ENCODE data around the gene UGT2B17.
"Not testable (repeated sequence)": the region's sequence is repeated elsewhere in the genome, so short reads cannot be mapped to it uniquely, and the experiment has no call there.

UGT2B17 gene

GRCh38 chr4:68505452-68505851 lies 70.7 kb downstream of the UGT2B17 start:
- H3K9ac ChIP-seq (ENCODE audit: low read depth, low read length); H3K36me3 ChIP-seq (ENCODE audit: insufficient read depth, low read length); H3K4me3 ChIP-seq (ENCODE audit: low read length); H3K27me3 ChIP-seq (ENCODE audit: control insufficient read depth, insufficient read depth, low read length); H3K9me3 ChIP-seq (replicated peaks; ENCODE audit: low read length); H3K4me1 ChIP-seq (ENCODE audit: control insufficient read depth, insufficient read depth, low read length); H3K4me2 ChIP-seq (ENCODE audit: low read length): not testable (repeated sequence)

- not testable (repeated sequence) for H3K36me3 ChIP-seq (ENCODE audit: insufficient read depth, low read length); H3K9me3 ChIP-seq (replicated peaks; ENCODE audit: low read length); H3K4me2 ChIP-seq (ENCODE audit: low read length); H3K4me1 ChIP-seq (ENCODE audit: control insufficient read depth, insufficient read depth, low read length); H3K27me3 ChIP-seq (ENCODE audit: control insufficient read depth, insufficient read depth, low read length); H3K4me3 ChIP-seq (ENCODE audit: low read length); H3K9ac ChIP-seq (ENCODE audit: low read depth, low read length)
These were observed 71.3 kb downstream of the UGT2B17 start for GRCh38 chr4:68504836-68505235.

- not testable (repeated sequence) for H3K4me1 ChIP-seq (ENCODE audit: control insufficient read depth, insufficient read depth, low read length); H3K27me3 ChIP-seq (ENCODE audit: control insufficient read depth, insufficient read depth, low read length); H3K4me2 ChIP-seq (ENCODE audit: low read length); H3K36me3 ChIP-seq (ENCODE audit: insufficient read depth, low read length); H3K9me3 ChIP-seq (replicated peaks; ENCODE audit: low read length); H3K4me3 ChIP-seq (ENCODE audit: low read length); H3K9ac ChIP-seq (ENCODE audit: low read depth, low read length)
These were observed 72.7 kb downstream of the UGT2B17 start for GRCh38 chr4:68503462-68503861.

- Histone ChIP-seq H3K36me3 (ENCODE audit: insufficient read depth, low read length) (no peaks in the 10 kb centered on the region), H3K27me3 (ENCODE audit: control insufficient read depth, insufficient read depth, low read length) (no peaks in the 10 kb centered on the region), H3K4me3 (ENCODE audit: low read length) (no peak overlapping the region), H3K9me3 (replicated peaks; ENCODE audit: low read length) (no peaks in the 10 kb centered on the region), H3K4me1 (ENCODE audit: control insufficient read depth, insufficient read depth, low read length) (no peaks in the 10 kb centered on the region), H3K9ac (ENCODE audit: low read depth, low read length) (no peak overlapping the region), H3K4me2 (ENCODE audit: low read length) (no peak overlapping the region)
These were observed 77.1 kb downstream of the UGT2B17 start for GRCh38 chr4:68499021-68499420.

GRCh38 chr4:68498413-68499007 lies 77.6 kb downstream of the UGT2B17 start:
- H3K9ac ChIP-seq (ENCODE audit: low read depth, low read length): no peak overlapping the region
- no peaks in the 10 kb centered on the region for H3K9me3 ChIP-seq (replicated peaks; ENCODE audit: low read length)

GRCh38 chr4:68494688-68495087 lies 81.4 kb downstream of the UGT2B17 start:
- no peaks in the 10 kb centered on the region for H3K36me3 ChIP-seq (ENCODE audit: insufficient read depth, low read length)
- no peak overlapping the region for H3K9ac ChIP-seq (ENCODE audit: low read depth, low read length)
- H3K9me3 ChIP-seq (replicated peaks; ENCODE audit: low read length): no peaks in the 10 kb centered on the region
- H3K27me3 ChIP-seq (ENCODE audit: control insufficient read depth, insufficient read depth, low read length): no peaks in the 10 kb centered on the region
- H3K4me3 ChIP-seq (ENCODE audit: low read length): no peak overlapping the region
- no peak overlapping the region for H3K4me2 ChIP-seq (ENCODE audit: low read length)
- H3K4me1 ChIP-seq (ENCODE audit: control insufficient read depth, insufficient read depth, low read length): no peaks in the 10 kb centered on the region

More at GRCh38 chr4:68498413-68499007, 77.6 kb downstream of the UGT2B17 start:
- Histone ChIP-seq H3K4me3 (ENCODE audit: low read length) (no peak overlapping the region), H3K36me3 (ENCODE audit: insufficient read depth, low read length) (no peaks in the 10 kb centered on the region), H3K27me3 (ENCODE audit: control insufficient read depth, insufficient read depth, low read length) (no peaks in the 10 kb centered on the region), H3K4me1 (ENCODE audit: control insufficient read depth, insufficient read depth, low read length) (no peaks in the 10 kb centered on the region), H3K4me2 (ENCODE audit: low read length) (no peak overlapping the region)

- Histone ChIP-seq H3K27me3 (ENCODE audit: control insufficient read depth, insufficient read depth, low read length) (no peaks in the 10 kb centered on the region), H3K36me3 (ENCODE audit: insufficient read depth, low read length) (no peaks in the 10 kb centered on the region), H3K9me3 (replicated peaks; ENCODE audit: low read length) (no peaks in the 10 kb centered on the region), H3K4me1 (ENCODE audit: control insufficient read depth, insufficient read depth, low read length) (no peaks in the 10 kb centered on the region), H3K9ac (ENCODE audit: low read depth, low read length) (no peak overlapping the region), H3K4me2 (ENCODE audit: low read length) (no peak overlapping the region), H3K4me3 (ENCODE audit: low read length) (no peak overlapping the region)
These were observed 85.2 kb downstream of the UGT2B17 start for GRCh38 chr4:68490826-68491457.

GRCh38 chr4:68489338-68489737 lies 86.8 kb downstream of the UGT2B17 start:
- Histone ChIP-seq H3K9me3 (replicated peaks; ENCODE audit: low read length) (no peaks in the 10 kb centered on the region), H3K36me3 (ENCODE audit: insufficient read depth, low read length) (no peaks in the 10 kb centered on the region), H3K4me3 (ENCODE audit: low read length) (no peak overlapping the region), H3K4me1 (ENCODE audit: control insufficient read depth, insufficient read depth, low read length) (no peaks in the 10 kb centered on the region), H3K9ac (ENCODE audit: low read depth, low read length) (no peak overlapping the region), H3K4me2 (ENCODE audit: low read length) (no peak overlapping the region), H3K27me3 (ENCODE audit: control insufficient read depth, insufficient read depth, low read length) (no peaks in the 10 kb centered on the region)
